ENCODE results near the gene OR10W1. TPM values are rescaled to one million over a fixed set of nuclear protein-coding genes. Genes with fewer than 3 reads are reported as not detected.

Gene OR10W1, protein sequence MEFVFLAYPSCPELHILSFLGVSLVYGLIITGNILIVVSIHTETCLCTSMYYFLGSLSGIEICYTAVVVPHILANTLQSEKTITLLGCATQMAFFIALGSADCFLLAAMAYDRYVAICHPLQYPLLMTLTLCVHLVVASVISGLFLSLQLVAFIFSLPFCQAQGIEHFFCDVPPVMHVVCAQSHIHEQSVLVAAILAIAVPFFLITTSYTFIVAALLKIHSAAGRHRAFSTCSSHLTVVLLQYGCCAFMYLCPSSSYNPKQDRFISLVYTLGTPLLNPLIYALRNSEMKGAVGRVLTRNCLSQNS
- not detected for total RNA-seq
- polyA plus RNA-seq, result not detected

DNA sequence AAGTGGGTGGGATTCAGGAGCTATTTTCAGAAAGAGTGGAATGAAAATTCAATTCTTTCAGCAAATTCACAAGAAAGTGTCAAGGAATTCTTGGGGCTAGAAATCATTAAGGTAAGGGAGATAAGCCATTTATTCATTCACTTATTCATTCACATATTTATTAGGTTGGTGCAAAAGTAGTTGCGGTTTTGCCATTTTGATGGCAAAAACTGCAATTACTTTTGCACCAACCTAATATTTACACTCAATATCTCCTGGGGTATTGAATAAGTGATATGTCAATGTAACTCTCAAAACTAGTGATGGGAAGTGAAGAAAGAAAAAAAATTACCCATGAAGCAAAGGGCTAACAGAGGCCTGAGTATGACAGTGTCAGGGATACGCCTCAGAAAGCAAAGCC is at the start of gene OR10W1:
OR10W1 (minus strand) TSS at position 119 of the 400 bp plus-strand sequence. CDS start 402 bp downstream, outside the sequence.
- H3K4me3 ChIP-seq (ENCODE audit: low read depth, low read length), result no peak within 1 kb of the TSS
- H3K36me3 ChIP-seq (ENCODE audit: insufficient read depth), result no peaks in the 10 kb centered on the region
- no peak within 1 kb of the TSS for H3K27ac ChIP-seq (ENCODE audit: low read depth)
- WGBS, result 86% methylated on average over 2 of the region's 2 CpGs
- no peaks in the 10 kb centered on the region for H3K4me1 ChIP-seq (ENCODE audit: insufficient read depth)
- no peak for DNase-seq (ENCODE audit: extremely low spot score)

DNA sequence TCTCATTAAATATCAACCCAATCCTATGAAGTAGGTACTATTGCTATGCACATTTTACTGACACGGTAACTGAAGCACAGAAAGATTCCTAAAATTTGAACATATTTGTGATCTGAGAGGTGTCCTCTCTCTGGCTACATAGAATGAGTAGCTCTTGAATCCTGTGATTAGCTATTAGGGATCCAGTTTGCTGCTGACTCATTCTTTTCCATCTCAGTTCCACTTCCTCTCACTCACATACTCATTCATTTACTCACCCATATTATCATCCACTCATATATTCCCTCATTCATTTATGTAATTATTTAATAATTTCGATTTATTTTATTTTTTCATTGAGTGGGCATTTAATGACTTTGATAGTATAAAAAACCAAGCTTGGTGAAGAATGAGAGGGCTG is 48.1 kb upstream of the OR10W1 start:
- Histone ChIP-seq H3K27ac (ENCODE audit: low read depth) (no peak overlapping the region), H3K4me1 (ENCODE audit: insufficient read depth) (no peaks in the 10 kb centered on the region), H3K36me3 (ENCODE audit: insufficient read depth) (no peaks in the 10 kb centered on the region), H3K4me3 (ENCODE audit: low read depth, low read length) (no peak overlapping the region)
- WGBS, result 69% methylated on average over 2 of the region's 2 CpGs
- no peak for DNase-seq (ENCODE audit: extremely low spot score)

- H3K36me3 ChIP-seq (ENCODE audit: insufficient read depth), result no peaks in the 10 kb centered on the region
- H3K27ac ChIP-seq (ENCODE audit: low read depth), result no peak overlapping the region
- WGBS, result 89% methylated on average over 2 of the region's 2 CpGs
- H3K4me1 ChIP-seq (ENCODE audit: insufficient read depth), result no peaks in the 10 kb centered on the region
- H3K4me3 ChIP-seq (ENCODE audit: low read depth, low read length), result no peak overlapping the region
- DNase-seq (ENCODE audit: extremely low spot score), result no peak
Observed at GRCh38 chr11:58301576-58301975, 33.5 kb upstream of the OR10W1 start.

- no peak overlapping the region for H3K27ac ChIP-seq (ENCODE audit: low read depth)
- H3K36me3 ChIP-seq (ENCODE audit: insufficient read depth), result no peaks in the 10 kb centered on the region
- DNase-seq (ENCODE audit: extremely low spot score), result no peak
- no peaks in the 10 kb centered on the region for H3K4me1 ChIP-seq (ENCODE audit: insufficient read depth)
- no peak overlapping the region for H3K4me3 ChIP-seq (ENCODE audit: low read depth, low read length)
- 95% methylated on average over 21 of the region's 21 CpGs for WGBS
Observed at GRCh38 chr11:58292017-58292416, 24.0 kb upstream of the OR10W1 start.

DNA sequence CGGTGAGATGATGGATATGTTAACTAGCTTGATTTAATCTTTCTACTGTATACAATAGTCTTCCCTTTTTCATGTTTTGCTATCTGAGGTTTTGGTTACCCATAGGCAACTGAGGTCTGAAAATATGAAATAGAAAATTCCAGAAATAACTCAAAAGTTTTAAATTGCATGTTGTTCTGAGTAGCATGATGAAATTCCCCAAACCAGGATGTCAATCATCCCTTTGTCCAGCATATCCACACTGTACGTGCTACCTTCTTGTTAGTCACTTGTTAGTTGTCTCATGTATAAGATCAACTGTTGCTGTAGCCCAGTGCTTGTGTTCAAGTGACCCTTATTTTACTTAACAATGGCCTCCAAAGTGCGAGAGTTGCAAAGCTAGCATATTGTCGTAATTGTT is 21.2 kb upstream of the OR10W1 start:
- WGBS, result 63% methylated on average over 4 of the region's 4 CpGs

DNA sequence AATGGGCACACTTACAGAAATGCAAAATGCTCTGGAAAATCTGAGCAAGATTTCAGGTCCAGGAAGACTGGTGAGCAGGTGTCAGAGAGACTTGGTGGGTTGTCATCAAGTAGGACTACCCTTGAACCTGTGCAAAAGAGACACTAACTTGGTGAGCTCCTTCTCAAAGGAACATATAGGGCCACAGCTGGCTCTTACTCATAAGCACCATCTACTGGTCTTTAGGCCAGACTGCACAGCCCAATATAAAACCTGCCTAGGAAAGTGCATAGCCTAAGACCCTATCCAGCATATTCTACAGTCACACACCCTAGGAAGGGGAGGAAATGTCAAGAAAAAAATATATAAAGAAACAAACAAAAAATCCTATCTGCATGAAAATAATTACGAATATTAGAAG is 18.2 kb upstream of the OR10W1 start:
- DNase-seq (ENCODE audit: extremely low spot score), result no peak
- H3K4me1 ChIP-seq (ENCODE audit: insufficient read depth), result no peaks in the 10 kb centered on the region
- no peak overlapping the region for H3K27ac ChIP-seq (ENCODE audit: low read depth)
- H3K36me3 ChIP-seq (ENCODE audit: insufficient read depth), result no peaks in the 10 kb centered on the region
- H3K4me3 ChIP-seq (ENCODE audit: low read depth, low read length), result no peak overlapping the region
- 10% methylated on average over 1 of the region's 1 CpG for WGBS

More for the DNA sequence above, 21.2 kb upstream of the OR10W1 start:
- Histone ChIP-seq H3K36me3 (ENCODE audit: insufficient read depth) (no peaks in the 10 kb centered on the region), H3K4me1 (ENCODE audit: insufficient read depth) (no peaks in the 10 kb centered on the region), H3K27ac (ENCODE audit: low read depth) (no peak overlapping the region), H3K4me3 (ENCODE audit: low read depth, low read length) (no peak overlapping the region)
- DNase-seq (ENCODE audit: extremely low spot score), result no peak

- no peak overlapping the region for H3K27ac ChIP-seq (ENCODE audit: low read depth)
- WGBS, result 60% methylated on average over 5 of the region's 5 CpGs
- H3K4me3 ChIP-seq (ENCODE audit: low read depth, low read length), result no peak overlapping the region
- no peak for DNase-seq (ENCODE audit: extremely low spot score)
- H3K36me3 ChIP-seq (ENCODE audit: insufficient read depth), result no peaks in the 10 kb centered on the region
- H3K4me1 ChIP-seq (ENCODE audit: insufficient read depth), result no peaks in the 10 kb centered on the region
Observed at GRCh38 chr11:58285483-58286040, 17.5 kb upstream of the OR10W1 start.

DNA sequence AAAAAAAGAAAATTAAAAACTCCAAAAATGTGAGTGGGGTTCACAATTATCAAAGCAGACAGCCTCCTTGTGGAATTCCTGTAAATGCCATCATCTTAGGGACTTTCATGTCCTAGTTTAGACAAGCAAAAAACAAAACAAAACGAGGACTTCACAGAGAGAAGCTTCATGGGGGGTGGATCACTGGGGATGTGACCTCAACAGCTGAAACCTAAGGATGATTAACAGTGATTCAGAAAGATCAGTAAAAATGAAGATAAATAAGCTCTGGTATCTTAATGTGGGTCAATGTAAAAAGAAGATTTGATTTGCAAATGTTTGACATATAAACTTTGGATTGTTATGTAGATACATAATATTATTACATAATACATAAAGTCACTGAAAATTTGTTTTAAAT is 8.1 kb upstream of the OR10W1 start:
- 32% methylated on average over 1 of the region's 1 CpG for WGBS
- H3K4me3 ChIP-seq (ENCODE audit: low read depth, low read length), result no peak overlapping the region

DNA sequence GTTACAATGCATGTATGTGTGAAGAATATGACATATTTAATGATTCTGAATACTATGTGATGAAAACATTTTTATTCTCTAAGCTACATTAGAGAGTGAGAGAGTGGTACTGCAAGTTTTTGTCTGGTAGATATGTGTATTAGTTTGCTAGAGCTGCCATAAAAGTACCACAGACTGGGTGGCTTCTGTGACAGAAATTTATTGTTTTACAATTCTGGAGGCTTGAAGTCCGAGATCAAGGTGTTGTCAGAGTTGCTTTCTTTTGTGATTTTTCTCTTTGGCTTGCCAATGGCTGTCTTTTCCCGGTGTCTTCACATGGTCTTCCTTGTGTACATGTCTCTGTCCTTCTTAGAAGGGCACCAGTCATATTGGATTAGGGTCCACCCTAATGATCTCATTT is 6.9 kb upstream of the OR10W1 start:
- Histone ChIP-seq H3K36me3 (ENCODE audit: insufficient read depth) (no peaks in the 10 kb centered on the region), H3K4me3 (ENCODE audit: low read depth, low read length) (no peak overlapping the region), H3K27ac (ENCODE audit: low read depth) (no peak overlapping the region), H3K4me1 (ENCODE audit: insufficient read depth) (no peaks in the 10 kb centered on the region)
- no peak for DNase-seq (ENCODE audit: extremely low spot score)
- 59% methylated on average over 2 of the region's 2 CpGs for WGBS

More for the DNA sequence above, 8.1 kb upstream of the OR10W1 start:
- DNase-seq (ENCODE audit: extremely low spot score), result no peak
- no peaks in the 10 kb centered on the region for H3K4me1 ChIP-seq (ENCODE audit: insufficient read depth)
- no peak overlapping the region for H3K27ac ChIP-seq (ENCODE audit: low read depth)
- no peaks in the 10 kb centered on the region for H3K36me3 ChIP-seq (ENCODE audit: insufficient read depth)

GRCh38 chr11:58259983-58260382 is 8.1 kb downstream of the OR10W1 start:
- Histone ChIP-seq H3K36me3 (ENCODE audit: insufficient read depth) (no peaks in the 10 kb centered on the region), H3K4me3 (ENCODE audit: low read depth, low read length) (no peak overlapping the region), H3K27ac (ENCODE audit: low read depth) (no peak overlapping the region), H3K4me1 (ENCODE audit: insufficient read depth) (no peaks in the 10 kb centered on the region)
- DNase-seq (ENCODE audit: extremely low spot score), result no peak
- WGBS, result 76% methylated on average over 2 of the region's 2 CpGs

DNA sequence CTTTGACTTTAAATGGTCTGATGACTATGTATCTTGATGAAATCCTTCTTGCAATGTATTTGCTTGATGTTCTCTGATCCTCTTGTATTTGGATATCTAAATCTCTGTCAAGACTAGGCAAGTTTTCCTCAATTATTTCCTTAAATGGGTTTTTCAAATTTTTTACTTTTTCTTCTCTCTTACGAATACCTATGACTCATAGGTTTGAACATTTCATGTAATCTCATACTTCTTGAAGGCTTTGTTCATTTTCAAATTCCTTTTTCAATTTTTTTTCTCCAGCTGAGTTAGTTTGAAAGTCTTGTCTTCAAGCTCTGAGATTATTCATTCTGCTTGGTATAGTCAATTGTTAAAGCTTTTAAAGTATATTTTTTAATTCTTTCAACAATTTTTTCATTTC is 13.1 kb downstream of the OR10W1 start:
- WGBS, result 69% methylated on average over 1 of the region's 1 CpG
- no peaks in the 10 kb centered on the region for H3K4me1 ChIP-seq (ENCODE audit: insufficient read depth)
- no peak overlapping the region for H3K4me3 ChIP-seq (ENCODE audit: low read depth, low read length)
- H3K36me3 ChIP-seq (ENCODE audit: insufficient read depth), result no peaks in the 10 kb centered on the region
- DNase-seq (ENCODE audit: extremely low spot score), result no peak
- no peak overlapping the region for H3K27ac ChIP-seq (ENCODE audit: low read depth)

DNA sequence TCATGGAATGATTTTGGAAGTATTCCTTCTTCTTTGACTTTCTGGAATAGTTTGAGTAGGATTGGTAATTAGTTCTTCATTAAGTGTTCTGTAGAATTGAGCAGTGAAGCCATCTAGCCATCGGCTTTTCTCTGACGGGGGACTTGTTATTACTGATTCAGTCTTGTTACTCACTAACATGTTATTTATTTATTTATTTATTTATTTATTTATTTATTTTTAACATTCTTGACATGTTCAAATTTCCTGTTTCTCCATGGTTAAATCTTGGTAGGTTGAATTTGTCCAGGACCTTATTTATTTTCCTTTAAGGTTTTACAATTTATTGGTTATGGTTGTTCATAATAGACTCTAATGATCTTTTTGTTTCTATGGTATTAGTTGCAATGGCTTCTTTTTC is 24.1 kb downstream of the OR10W1 start:
- 96% methylated on average over 2 of the region's 2 CpGs for WGBS
- Histone ChIP-seq H3K4me1 (ENCODE audit: insufficient read depth) (no peaks in the 10 kb centered on the region), H3K4me3 (ENCODE audit: low read depth, low read length) (no peak overlapping the region), H3K27ac (ENCODE audit: low read depth) (no peak overlapping the region), H3K36me3 (ENCODE audit: insufficient read depth) (no peaks in the 10 kb centered on the region)
- DNase-seq (ENCODE audit: extremely low spot score), result no peak

DNA sequence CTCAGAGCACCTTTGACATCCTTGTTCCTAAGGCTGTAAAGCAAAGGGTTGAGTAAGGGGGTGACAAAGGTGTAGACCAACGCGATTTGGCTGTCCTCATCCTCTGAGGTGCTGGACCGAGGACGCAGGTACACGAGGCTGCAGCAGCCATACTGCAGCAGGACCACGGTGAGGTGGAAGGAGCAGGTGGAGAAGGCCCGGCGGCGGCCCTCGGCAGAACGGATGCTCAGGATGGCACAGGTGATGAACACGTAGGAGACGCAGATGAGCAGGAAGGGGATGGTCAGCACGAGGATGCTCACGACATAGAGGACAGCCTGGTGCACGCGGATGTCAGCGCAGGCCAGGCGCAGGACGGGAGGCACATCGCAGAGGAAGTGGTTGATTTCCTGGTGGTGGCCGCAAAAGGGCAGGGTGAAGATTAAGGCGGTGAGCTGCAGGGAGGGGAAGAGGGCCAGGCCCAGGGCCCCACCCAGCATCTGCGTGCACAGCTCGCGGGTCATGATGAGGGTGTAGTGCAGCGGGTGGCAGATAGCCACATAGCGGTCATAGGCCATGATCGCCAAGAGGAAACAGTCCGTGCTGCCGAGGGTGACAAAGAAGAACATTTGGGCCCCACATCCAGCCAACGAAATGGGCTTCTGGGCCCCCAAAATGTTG is 40.0 kb downstream of the OR10W1 start:
- WGBS, result 93% methylated on average over 32 of the region's 32 CpGs
- Histone ChIP-seq H3K27ac (ENCODE audit: low read depth) (no peak overlapping the region), H3K36me3 (ENCODE audit: insufficient read depth) (no peaks in the 10 kb centered on the region), H3K4me3 (ENCODE audit: low read depth, low read length) (no peak overlapping the region), H3K4me1 (ENCODE audit: insufficient read depth) (no peaks in the 10 kb centered on the region)
- no peak for DNase-seq (ENCODE audit: extremely low spot score)

DNA sequence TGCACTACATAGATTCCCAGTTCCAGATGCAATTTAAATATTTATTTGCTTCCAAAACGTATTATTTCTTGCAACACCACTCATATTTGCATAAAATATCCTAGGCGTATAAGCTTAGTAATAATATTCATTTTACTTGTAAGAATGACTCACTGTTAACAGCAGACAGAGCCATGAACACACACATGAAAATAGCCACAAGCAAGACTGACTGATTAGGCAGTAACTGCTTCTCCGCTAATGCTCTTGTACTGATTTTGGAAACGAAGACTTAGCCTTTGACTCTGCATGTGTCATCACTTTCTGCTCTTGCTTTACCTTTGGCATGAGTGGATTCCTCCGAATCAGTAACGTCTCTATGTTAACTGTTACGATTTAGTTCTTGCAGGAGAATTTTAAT is 45.3 kb downstream of the OR10W1 start:
- Histone ChIP-seq H3K4me1 (ENCODE audit: insufficient read depth) (no peaks in the 10 kb centered on the region), H3K27ac (ENCODE audit: low read depth) (no peak overlapping the region), H3K4me3 (ENCODE audit: low read depth, low read length) (no peak overlapping the region), H3K36me3 (ENCODE audit: insufficient read depth) (no peaks in the 10 kb centered on the region)
- 70% methylated on average over 7 of the region's 7 CpGs for WGBS
- DNase-seq (ENCODE audit: extremely low spot score), result no peak
